CD4-positive, alpha-beta T cell (primary cell): ENCODE data around the gene GPR155. TPM values are rescaled to one million over a fixed set of nuclear protein-coding genes. Genes with fewer than 3 reads are reported as not detected.

ENCODE experiments used
- ATAC-seq: fragments of 200-7000 bp; cut with Tn5 transposase; one replicate; pipeline ENCODE4 v1.10.0; 2022; ENCODE audit warnings: mild to moderate bottlenecking; ENCODE audit not compliant: poor library complexity
- CTCF ChIA-PET: fragments of 350-600 bp; sonication (Branson Sonifier 250); formaldehyde crosslinking; loops from one replicate; lab custom pipeline; 2021; ENCODE audit warnings: antibody characterized with exemption, inconsistent platforms; lab: Charles Lee
- POLR2A ChIA-PET: fragments of 350-600 bp; sonication (Branson Sonifier 250); formaldehyde crosslinking; loops from one replicate; lab custom pipeline; 2021; ENCODE audit warnings: antibody characterized with exemption, inconsistent platforms; lab: Charles Lee
- DNase-seq, 14 experiments: peaks; one replicate each; pipeline ENCODE4 v3.0.0-alpha.2; 2013 to 2020; ENCODE audit warnings: mixed read lengths in 2 of 14
- H3K27ac ChIP-seq, 2 donors: one replicate each; pipeline versions ENCODE4 v1.5.1 to v1.7.0; 2013; ENCODE audit warnings: low read length in 2 of 2, low read depth in 1 of 2, mild to moderate bottlenecking in 1 of 2
- H3K27me3 ChIP-seq, 2 experiments: 1 replicate in 1 of 2; 2 replicates in 1 of 2; pipeline versions ENCODE4 v1.6.1 to v1.7.0; 2013; ENCODE audit warnings: low read length in 2 of 2, control low read depth in 1 of 2, mild to moderate bottlenecking in 1 of 2, moderate library complexity in 1 of 2; ENCODE audit not compliant: insufficient read depth in 2 of 2, control insufficient read depth in 1 of 2
- H3K36me3 ChIP-seq: one replicate; pipeline ENCODE4 v1.6.1; 2013; ENCODE audit warnings: low read length, control low read depth; ENCODE audit not compliant: insufficient read depth
- H3K4me1 ChIP-seq: one replicate; pipeline ENCODE4 v1.6.1; 2013; ENCODE audit warnings: low read length, control low read depth; ENCODE audit not compliant: insufficient read depth
- H3K4me3 ChIP-seq: one replicate; pipeline ENCODE4 v1.5.1; 2013; ENCODE audit warnings: mild to moderate bottlenecking, low read length, moderate library complexity
- H3K9me3 ChIP-seq, 2 experiments: 1 replicate in 1 of 2; 2 replicates in 1 of 2; pipeline versions ENCODE4 v1.6.1 to v1.7.0; 2013; ENCODE audit warnings: low read length in 2 of 2, mild to moderate bottlenecking in 2 of 2, control low read depth in 1 of 2, moderate library complexity in 1 of 2; ENCODE audit not compliant: control insufficient read depth in 1 of 2, insufficient read depth in 1 of 2
- H3K27ac Mint-ChIP-seq: one replicate; pipeline ENCODE4 v1.8.0; 2020; ENCODE audit warnings: mixed read lengths
- H3K27me3 Mint-ChIP-seq: one replicate; pipeline ENCODE4 v1.8.0; 2021; ENCODE audit warnings: mixed read lengths
- H3K36me3 Mint-ChIP-seq: one replicate; pipeline ENCODE4 v1.8.0; 2021; ENCODE audit warnings: low read depth, mixed read lengths
- H3K4me1 Mint-ChIP-seq: one replicate; pipeline ENCODE4 v1.8.0; 2021; ENCODE audit warnings: low read depth, mixed read lengths
- H3K4me3 Mint-ChIP-seq: one replicate; pipeline ENCODE4 v1.8.0; 2020; ENCODE audit warnings: mild to moderate bottlenecking, mixed read lengths
- H3K9me3 Mint-ChIP-seq: one replicate; pipeline ENCODE4 v1.8.0; 2020; ENCODE audit warnings: mixed read lengths
- intact Hi-C, 2 experiments: fragments of 100-400 bp; cut with DNase I in 1 of 2; cut with micrococcal nuclease in 1 of 2; formaldehyde crosslinking; loops; one replicate each; pipeline versions ENCODE4 v1.15.1 to v1.9.0; 2023 to 2025; cut with DNase I, micrococcal nuclease
- total RNA-seq, 174 experiments: library from RNA in 2 of 174; stranded (reverse) in 2 of 174; gene quantifications; one replicate each; pipeline ENCODE4 v1.2.3 and lab custom pipeline; 2021 to 2026
- TF ChIP-seq, protein P1 (sequence below): fragments of 200-600 bp; IDR thresholded peaks from one replicate; pipeline ENCODE4 v1.8.0; 2022; ENCODE audit warnings: antibody characterized with exemption, mild to moderate bottlenecking

Gene GPR155
- total RNA-seq, 2 experiments from 2014 or later = 8.3 to 9.0 TPM

DNA sequence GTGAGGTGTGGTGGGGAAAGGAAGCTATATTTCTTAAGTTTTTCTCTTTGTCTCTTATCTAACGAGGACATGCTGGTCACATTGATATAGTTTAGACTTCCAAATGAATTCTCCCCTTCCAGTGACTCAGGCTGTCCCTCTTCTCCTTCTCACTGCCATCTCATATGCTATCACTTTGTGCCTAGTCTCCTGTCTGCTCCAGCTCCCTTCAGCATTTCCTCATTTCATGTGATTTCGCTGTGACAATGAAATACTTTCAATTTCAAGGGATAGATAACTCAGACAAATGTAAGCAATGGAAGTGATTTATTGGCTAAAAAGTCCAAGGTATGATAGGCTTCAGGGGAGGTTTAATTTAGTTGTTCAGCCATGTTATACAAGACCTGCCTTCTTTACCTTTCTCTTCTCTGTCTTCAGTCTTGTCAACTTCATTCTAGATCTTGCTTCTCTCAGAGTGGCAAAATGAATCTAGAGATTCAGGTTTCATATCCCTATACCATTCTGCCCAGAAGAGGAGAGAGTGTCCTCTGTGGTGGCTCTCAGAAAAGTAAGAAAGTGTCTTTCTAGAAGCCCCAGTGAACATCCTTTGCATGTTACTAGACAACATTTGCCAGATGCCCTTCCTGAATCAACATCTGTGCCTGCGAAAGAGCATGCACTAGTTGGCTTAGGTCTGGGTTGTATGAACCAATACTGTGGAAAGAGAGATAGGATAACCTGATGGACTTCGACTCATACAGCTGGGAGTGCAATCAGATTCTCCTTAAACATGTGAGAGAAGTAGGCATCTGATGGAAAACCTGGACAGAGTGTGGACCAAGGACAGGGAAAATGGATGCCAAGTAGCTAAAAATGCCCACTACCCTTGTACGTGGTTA, 29.9 kb upstream of the GPR155 start:
- DNase-seq (no peak), ATAC-seq (no peak)
- POLR2A ChIA-PET = interaction anchor here (0.6 to 2.0 kb wide), 2 partner anchors 8 to 24 kb away, joined by 3 to 6 read pairs; no protein-coding TSS in a partner anchor
- Mint-ChIP-seq H3K9me3 (no peaks in the 10 kb centered on the region), H3K27ac (no peak overlapping the region), H3K4me1 (peaks cover 25% of the 10 kb centered on the region), H3K36me3 (peaks cover 2% of the 10 kb centered on the region), H3K27me3 (no peaks in the 10 kb centered on the region), H3K4me3 (no peak overlapping the region)
- Histone ChIP-seq H3K4me3 (no peak overlapping the region), H3K9me3 (no peaks in the 10 kb centered on the region), H3K27ac (no peak overlapping the region), H3K36me3 (no peaks in the 10 kb centered on the region), H3K4me1 (peaks cover 2% of the 10 kb centered on the region), H3K27me3 (no peaks in the 10 kb centered on the region)
- intact Hi-C loops = no loop called here
- CTCF ChIA-PET = interaction anchor here (0.6 kb wide), 1 partner anchor 54 kb away, joined by 4 read pairs; no protein-coding TSS in a partner anchor
- TF ChIP-seq, protein P1, sequence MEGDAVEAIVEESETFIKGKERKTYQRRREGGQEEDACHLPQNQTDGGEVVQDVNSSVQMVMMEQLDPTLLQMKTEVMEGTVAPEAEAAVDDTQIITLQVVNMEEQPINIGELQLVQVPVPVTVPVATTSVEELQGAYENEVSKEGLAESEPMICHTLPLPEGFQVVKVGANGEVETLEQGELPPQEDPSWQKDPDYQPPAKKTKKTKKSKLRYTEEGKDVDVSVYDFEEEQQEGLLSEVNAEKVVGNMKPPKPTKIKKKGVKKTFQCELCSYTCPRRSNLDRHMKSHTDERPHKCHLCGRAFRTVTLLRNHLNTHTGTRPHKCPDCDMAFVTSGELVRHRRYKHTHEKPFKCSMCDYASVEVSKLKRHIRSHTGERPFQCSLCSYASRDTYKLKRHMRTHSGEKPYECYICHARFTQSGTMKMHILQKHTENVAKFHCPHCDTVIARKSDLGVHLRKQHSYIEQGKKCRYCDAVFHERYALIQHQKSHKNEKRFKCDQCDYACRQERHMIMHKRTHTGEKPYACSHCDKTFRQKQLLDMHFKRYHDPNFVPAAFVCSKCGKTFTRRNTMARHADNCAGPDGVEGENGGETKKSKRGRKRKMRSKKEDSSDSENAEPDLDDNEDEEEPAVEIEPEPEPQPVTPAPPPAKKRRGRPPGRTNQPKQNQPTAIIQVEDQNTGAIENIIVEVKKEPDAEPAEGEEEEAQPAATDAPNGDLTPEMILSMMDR = no peak

DNA sequence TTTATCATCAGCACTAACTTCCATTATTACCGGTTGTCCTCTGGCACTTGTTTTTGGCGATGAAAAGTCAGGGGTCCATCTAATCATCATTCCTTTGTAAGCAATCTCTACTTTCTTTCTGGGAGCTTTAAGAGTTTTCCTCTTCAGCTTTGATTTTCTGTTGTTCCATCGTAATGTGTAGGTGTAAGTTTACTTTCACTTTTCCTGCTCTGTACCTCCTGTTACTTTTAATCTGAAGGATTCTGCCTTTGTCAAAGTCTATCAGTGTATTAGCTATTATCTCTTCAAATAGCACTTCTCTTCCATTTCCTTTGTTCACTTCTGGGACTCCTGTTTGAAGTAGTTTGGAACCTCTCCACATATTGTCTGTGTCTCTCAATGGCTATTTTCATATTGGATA, 25.5 kb upstream of the GPR155 start:
- no peak overlapping the region for H3K27ac Mint-ChIP-seq
- peaks cover 27% of the 10 kb centered on the region for H3K36me3 Mint-ChIP-seq
- CTCF ChIA-PET = interaction anchor here (0.5 kb wide), 1 partner anchor 52 kb away, joined by 4 read pairs; no protein-coding TSS in a partner anchor
- H3K27me3 ChIP-seq = no peaks in the 10 kb centered on the region
- TF ChIP-seq, protein P1 = no peak
- peaks cover 3% of the 10 kb centered on the region for H3K4me1 ChIP-seq
- DNase-seq = no peak
- peaks cover 25% of the 10 kb centered on the region for H3K4me1 Mint-ChIP-seq
- ATAC-seq = no peak
- peak overlapping the region; percentile 32 for H3K4me3 Mint-ChIP-seq
- H3K27ac ChIP-seq = no peak overlapping the region
- H3K9me3 ChIP-seq = peaks cover 13 to 22% of the 10 kb centered on the region in 2 experiments
- H3K4me3 ChIP-seq = no peak overlapping the region
- POLR2A ChIA-PET = interaction anchor here (1.3 kb wide), 1 partner anchor 19 kb away, joined by 7 read pairs; no protein-coding TSS in a partner anchor
- H3K9me3 Mint-ChIP-seq = peaks cover 2% of the 10 kb centered on the region
- no peaks in the 10 kb centered on the region for H3K36me3 ChIP-seq
- intact Hi-C loops = no loop called here
- no peaks in the 10 kb centered on the region for H3K27me3 Mint-ChIP-seq

DNA sequence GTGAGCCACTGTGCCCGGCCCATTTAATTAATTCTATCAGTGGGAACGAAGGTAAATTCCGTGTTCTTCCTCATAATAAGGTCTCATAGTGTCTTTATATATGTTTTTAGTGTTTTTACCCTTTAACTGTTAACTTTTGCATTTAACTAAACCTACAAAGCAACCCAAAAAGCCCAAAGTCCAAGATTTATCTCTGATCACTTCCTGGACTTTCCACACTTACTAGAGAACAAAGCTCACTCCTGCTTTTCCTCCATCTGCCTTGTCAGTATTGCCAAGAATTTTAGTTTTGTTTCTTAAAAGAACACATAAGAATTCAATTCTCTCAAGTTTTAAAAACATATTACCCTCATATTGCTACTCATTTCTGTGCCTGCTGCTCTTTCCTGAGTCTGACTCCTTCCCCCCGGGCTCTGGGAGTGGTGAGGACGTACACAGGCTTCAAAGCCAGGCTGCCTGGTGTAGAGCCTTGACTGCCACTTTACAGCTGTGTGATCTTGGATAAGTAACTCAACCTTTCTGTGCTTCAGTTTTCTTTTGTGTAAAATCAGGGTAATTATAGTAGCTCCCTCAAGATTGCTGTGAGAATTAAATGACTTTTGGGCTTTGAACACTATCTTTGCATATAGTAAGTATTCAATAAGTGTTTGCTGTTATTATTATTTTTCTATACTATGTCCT, 24.9 kb upstream of the GPR155 start:
- peaks cover 27% of the 10 kb centered on the region for H3K36me3 Mint-ChIP-seq
- Histone ChIP-seq H3K9me3 (peaks cover 13 to 26% of the 10 kb centered on the region in 2 experiments), H3K36me3 (no peaks in the 10 kb centered on the region), H3K4me3 (no peak overlapping the region), H3K27ac (no peak overlapping the region), H3K4me1 (peaks cover 3% of the 10 kb centered on the region), H3K27me3 (no peaks in the 10 kb centered on the region)
- DNase-seq = no peak
- intact Hi-C loops = no loop called here
- H3K9me3 Mint-ChIP-seq = peaks cover 2% of the 10 kb centered on the region
- CTCF ChIA-PET = interaction anchor here (0.5 to 1.2 kb wide), 2 partner anchors 10 to 51 kb away, joined by 3 to 4 read pairs; no protein-coding TSS in a partner anchor
- POLR2A ChIA-PET = interaction anchor here (1.3 kb wide), 1 partner anchor 19 kb away, joined by 7 read pairs; no protein-coding TSS in a partner anchor
- no peak overlapping the region for H3K27ac Mint-ChIP-seq
- no peak overlapping the region for H3K4me3 Mint-ChIP-seq
- H3K27me3 Mint-ChIP-seq = no peaks in the 10 kb centered on the region
- TF ChIP-seq, protein P1 = no peak
- no peak for ATAC-seq
- peaks cover 22% of the 10 kb centered on the region for H3K4me1 Mint-ChIP-seq
